GM19240 (cell line): ENCODE results near the gene NMU.
"Not testable (repeated sequence)": the region's sequence is repeated elsewhere in the genome, so short reads cannot be mapped to it uniquely, and the experiment has no call there.

Experiments
- DNase-seq: peaks from one replicate; pipeline ENCODE4 v3.0.0; 2011; ENCODE audit warnings: low spot score; ENCODE audit not compliant: insufficient read length

NMU gene, protein sequence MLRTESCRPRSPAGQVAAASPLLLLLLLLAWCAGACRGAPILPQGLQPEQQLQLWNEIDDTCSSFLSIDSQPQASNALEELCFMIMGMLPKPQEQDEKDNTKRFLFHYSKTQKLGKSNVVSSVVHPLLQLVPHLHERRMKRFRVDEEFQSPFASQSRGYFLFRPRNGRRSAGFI

DNA sequence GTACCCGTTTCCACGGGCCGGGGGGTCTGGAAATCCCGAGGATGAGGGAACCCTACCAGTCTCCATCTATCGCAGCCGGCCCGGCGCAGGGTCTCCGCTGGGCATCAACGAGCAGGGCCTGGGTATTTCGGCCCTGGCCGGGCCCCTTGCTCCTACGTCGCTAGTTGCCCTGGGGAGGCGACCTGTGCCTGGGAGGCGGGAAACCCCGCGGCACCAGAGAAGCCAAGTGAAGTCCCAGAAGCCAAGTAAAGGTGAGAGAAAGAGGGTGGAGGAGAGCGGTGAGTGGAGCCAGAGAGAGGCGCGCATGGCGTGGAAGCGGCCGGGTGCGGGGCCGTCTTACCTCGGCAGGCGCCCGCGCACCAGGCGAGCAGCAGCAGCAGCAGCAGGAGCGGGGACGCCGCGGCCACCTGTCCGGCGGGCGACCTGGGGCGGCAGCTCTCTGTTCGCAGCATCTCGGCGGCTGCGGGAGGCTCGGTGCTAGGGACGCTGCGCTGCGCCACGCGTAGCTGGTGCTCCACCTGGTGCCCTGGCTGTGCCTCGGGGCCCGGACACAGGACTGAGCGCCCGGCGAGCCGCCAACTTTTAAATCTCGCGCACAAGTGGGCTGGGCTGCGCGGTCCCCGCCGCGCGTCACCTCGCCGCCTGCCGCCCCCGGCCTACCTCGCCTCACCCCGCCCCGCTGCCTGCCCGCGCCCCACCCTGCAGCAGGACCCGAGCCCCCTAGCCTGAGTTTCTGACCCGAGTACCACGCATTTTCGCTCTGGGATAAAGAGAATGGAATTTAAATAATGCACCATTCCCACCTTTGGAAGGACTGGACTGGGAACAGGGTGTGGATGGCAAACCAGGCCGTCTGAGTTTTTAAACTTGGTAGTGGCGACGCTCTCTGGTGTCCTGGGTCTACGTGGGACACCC, at the start of gene NMU:
Gene NMU, minus strand, starts transcription at position 558 of the 915 bp plus-strand sequence. Its CDS starts 106 bp downstream, at position 452.
- DNase-seq, result no peak

DNA sequence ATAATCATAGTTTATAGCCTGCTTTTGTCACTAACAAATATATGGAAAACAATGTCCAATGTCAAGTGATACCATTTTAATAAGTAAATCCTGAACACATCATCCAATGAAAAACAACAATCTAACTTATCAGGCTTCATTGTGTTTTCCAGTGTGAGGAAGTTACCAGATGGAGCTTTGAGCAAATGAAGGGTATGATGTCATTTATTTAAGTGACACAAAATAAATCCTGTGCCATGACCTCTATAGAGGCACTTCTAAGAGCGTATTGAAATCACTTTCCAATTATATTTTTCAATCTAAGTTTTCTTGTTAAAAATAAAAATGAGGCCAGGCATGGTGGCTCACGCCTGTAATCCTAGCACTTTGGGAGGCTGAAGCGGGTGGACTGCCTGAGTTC, 48.2 kb upstream of the NMU start:
- no peak for DNase-seq

DNA sequence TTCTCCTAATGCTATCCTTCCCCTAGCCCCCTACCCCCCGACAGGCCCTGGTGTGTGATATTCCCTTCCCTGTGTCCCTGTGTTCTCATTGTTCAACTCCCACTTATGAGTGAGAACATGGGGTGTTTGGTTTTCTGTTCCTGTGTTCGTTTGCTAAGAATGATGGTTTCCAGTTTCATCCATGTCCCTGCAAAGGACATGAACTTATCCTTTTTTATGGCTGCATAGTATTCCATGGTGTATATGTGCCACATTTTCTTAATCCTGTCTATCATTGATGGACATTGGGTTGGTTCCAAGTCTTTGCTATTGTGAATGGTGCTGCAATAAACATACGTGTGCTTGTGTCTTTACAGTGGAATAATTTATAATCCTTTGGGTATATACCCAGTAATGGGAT, 46.7 kb upstream of the NMU start:
- DNase-seq, result not testable (repeated sequence)

DNA sequence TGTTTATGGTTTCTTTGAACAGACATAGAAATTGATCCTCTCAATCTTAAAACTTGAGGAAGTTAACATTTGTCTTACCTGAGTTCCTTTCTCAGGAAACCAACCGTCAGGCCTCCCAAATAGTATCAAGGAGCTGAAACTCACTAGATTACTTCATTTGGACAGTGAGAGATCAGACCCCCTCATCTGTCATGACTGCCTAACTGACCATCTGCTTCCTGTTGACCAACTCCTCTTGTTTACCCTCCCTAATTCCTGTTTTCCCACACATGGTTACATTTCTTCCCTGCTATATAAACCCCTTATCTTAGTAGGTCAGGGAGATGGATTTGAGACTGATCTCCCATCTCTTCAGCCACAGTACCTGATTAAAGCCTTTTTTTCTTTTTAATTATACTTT, 46.2 kb upstream of the NMU start:
- DNase-seq, result no peak

DNA sequence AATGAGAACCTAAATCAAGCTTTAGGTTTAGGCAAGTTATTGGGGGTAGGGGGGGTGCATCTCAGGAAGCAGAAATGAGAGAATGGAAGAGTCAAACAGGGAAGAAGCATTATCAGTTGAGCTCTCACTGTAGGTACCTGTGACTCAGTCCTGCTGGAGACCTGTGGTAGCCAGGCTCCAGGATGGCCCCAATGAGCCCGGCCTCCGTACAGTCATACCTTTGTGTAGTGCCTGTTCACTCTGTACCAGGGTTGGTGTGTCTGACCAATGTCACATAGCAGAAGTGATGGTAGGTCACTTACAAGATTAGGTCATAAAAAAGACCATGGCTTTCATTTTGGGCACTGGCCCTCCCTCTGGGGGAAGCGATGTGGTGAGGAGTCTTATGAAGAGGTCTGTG, 45.3 kb upstream of the NMU start:
- no peak for DNase-seq

DNA sequence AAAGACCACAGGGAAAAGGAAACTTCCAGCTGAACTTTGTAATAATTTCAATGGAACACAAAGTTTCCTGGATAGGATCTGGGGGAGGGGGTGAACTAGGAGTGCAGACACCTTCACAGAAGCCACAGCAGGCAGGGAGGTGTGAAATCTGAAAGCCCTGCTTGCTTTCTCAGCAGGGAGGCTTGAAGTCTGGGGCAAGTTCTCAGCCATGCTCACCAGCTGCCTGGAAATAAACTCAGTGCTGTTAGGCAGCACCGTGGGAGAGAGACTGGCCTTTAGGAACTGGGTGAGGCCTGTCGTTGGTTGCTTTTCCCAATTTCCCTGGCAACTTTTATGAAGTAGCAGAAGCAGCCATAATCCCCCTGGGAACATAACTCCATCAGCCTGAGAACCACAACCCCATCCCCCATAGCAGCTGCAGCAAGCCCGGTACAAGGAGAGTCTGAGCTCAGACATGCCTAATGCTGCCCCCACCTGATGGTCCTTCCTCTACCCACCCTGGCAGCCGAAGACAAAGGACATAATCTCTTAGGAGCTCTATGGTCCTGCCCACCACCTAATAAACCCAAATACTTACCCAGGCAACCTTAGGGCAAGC, 39.2 kb upstream of the NMU start:
- DNase-seq, result no peak

DNA sequence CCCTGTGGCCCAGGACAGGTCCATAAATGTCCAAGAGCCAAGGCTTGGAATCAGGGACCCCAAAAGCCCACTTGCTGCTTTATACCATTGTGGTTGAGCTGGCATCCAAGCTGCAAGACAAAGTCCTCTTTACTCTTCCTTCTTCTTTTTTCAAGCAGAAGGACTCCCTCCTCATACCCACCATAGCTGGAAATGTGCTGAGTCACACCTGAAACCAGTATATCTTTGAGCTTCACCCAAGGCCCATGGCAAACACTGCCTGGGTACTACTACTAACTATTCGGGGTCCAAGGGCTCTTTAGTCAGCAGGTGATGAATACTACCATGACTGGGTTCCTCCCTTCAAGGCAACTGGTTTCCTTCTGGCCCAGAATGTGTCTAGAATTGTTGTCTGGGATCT, 37.3 kb upstream of the NMU start:
- no peak for DNase-seq

DNA sequence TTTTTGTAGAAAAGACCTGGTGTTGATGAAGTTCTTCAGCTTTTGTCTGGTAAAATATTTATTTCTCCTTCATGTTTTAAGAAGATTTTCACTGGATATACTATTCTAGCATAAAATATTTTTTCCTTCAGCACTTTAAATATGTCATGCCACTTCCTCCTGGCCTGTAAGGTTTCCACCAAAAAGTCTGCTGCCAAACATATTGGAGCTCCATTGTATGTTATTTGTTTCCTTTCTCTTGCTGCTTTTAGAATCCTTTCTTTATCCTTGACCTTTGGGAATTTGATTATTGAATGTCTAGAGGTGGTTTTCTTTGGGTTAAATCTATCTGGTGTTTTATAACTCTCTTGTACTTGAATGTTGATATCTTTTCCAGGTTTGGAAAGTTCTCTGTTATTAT, 35.6 kb upstream of the NMU start:
- no peak for DNase-seq

DNA sequence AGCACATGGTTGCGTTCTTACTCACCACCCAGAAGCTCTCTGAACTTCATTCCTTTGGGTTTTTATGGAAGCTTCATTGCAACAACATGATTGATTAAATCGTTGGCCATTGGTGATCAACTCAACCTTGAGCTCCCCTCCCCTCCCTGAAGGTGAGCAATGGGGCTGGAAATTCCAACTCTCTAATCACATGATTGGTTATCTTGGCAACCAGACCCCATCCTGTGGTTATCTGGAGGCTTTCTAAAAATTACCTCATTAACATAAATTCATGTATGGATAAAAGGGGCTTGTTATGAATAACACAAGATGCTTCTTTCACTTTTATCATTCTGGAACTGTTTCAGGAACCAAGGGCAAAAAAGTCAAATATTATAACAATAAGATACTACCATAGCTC, 34.6 kb upstream of the NMU start:
- no peak for DNase-seq

DNA sequence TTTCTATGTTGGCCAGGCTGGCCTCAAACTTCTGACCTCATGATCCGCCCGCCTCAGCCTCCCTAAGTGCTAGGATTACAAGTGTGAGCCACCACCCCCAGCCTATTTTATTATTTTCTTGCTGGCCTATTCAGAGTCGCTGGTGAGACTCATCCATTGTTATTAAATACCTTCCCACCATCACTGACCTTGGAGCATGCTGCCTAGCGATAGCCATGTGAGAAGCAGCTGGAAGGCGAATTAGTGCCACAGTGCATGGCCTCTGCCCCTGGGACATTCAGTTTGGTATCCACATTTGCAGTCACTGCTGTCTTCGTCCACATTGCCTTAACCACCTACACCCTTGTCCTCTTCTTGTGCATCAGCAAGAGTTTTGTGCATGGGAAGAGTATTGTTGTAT, 32.4 kb upstream of the NMU start:
- DNase-seq, result no peak

DNA sequence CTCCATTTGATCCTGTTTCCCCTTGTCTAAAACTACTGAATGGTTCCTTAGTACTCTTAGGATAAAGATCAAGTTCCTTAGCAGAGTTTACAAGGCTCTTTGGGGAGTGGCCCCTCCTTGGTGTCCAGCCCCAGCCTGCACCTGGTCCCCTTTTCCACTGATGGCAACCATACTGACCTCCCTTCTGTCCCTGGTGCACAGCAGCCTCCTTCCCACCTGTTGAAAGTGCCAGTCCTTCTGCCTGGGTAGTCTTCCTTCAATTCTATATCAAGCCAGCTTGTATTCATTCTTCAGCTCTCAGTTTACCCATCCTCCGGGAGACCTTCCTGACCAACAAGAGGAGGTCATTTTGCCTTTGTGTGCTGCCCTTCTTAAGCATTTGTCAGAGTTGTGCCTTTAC, 30.4 kb upstream of the NMU start:
- DNase-seq, result no peak

DNA sequence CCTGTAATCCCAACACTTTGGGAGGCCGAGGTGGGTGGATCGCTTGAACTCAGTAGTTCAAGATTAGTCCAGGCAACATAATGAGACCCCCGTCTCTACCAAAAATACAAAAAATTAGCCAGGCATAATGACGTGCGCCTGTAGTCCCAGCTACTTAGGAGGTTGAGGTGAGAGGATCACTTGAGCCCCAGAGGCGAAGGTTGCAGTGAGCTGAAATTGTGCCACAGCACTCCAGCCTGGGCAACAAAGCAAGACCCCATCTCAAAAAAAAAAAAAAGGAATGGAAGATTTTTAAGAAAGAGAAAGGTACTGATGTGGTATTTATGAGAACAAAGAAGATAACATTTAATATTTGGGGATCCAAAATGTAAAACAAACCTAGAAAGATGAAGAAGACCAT, 27.0 kb upstream of the NMU start:
- DNase-seq, result no peak

DNA sequence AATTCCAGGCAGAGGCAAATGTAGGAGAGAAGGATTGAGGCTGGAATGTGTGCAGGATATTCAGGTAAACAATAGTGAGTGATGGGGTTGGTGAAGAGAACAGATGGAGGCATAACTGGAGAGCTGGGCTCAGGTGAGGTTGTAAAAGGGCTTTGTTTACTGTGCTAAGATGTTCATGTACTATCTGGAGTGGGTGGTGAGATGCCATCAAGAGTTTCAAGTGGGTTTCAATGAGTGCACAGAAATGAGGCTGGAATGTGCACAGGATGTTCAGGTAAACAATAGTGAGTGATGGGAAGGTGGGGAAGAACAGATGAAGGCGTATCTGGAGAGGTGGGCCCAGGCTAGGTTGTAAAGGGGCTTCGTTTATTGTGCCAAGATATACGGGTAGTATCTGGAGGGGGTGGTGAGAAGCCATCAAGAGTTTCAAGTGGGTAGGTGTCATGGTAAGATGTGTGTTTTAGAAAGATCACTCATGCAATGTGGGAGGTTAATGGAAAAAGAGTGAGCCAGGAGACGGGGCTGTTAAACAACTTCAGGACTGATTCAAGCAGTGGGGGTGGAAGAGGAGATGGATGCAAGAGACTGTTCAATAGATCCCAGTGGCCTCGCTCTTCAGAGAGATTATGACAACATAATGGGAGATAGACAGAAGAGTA, 25.4 kb upstream of the NMU start:
- DNase-seq, result no peak

DNA sequence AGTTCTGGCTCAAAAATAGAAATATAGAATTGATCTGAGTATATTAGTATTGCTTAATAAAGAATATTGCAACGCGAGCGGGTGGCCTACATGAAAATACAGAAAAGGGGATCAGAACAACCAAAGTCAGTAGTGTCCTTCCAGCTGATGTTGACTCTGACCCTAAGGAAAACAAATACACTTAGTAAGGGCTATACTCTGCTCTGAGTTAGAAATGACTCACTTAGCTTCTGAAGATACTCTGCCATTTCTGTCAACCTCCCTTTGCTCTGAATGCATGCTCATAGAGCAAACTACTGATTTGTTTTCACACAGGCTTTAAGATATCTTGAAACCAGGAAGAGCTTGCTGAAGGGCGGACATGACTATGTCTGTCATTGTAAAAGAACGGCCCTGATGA, 22.6 kb upstream of the NMU start:
- no peak for DNase-seq

DNA sequence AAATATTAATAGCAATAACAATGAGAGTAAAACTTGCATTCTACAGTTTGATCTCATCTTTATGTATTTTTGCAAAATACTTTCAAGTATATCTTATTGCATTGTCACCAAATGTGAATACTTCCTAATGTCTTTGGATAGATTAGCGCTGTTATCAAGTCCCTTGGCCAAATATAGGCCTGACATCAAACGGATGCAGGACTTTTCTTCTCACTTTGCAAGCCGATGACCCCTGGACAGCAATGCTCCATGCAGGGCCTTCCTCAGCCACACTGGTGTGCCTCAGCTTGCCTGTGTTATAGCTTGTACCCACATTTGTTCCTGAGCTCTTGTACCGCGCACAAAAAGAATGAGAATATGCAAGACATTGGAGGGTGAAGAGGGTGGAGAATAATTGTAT, 18.0 kb upstream of the NMU start:
- no peak for DNase-seq

DNA sequence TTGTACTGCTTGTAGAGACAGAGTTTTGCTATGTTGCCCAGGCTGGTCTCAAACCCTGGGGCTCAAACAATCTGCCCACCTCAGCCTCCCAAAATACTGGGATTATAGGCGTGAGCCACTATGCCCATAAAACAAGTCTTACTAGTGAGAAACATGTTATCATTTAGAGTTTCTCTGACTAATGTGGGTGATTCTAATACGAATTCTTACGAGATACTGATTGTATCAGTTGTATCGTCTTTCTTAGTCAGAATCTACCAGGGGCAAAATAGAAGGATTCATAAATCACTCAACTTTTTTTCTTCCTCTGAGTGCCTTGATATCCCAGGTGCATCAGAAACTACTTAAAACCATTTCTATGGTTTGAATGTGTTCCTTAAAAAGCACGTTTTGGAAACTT, 14.4 kb upstream of the NMU start:
- no peak for DNase-seq

DNA sequence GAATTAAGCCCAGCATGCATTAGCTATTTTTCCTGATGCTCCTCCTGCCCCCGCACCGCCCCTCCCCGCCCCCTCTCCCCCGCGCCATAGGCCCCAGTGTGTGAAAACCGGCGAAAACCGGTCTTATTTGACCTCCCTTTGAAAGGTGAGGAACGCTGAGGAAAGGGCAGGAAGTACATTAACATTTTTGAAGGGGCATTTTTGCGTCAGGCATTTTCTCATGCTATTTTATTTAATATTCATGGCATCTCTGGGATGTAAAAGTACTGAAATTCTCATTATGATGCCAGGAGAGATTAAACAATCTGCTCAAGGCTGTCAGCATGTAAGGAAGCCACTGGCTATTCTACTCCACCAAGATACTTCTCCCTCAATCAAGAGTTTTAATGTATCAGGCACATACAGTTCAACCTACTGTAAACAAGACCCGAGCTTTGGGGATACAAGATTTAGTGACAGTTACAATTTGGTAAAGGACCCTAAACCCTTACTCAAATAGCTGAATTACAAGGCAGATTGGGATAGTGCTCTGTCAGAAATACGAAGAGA, 1.2 kb upstream of the NMU start:
- DNase-seq, result no peak

DNA sequence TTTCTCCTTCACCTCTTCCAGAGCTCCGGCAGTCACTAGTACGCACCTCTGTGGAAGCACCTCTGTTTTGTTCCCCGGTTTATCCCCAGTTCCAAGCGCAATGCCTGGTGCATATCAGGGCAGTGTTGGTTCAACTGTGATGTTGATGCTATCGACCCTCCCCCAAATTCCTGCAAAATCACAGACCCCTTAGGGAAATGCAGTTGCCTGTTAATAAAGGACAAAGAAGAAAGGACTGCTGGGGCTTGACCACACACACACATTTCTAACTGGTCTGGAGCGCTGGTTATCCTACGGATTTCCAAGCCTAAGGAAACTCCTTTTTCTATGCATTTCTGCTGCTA, 530 bp upstream of the NMU start:
- no peak for DNase-seq

DNA sequence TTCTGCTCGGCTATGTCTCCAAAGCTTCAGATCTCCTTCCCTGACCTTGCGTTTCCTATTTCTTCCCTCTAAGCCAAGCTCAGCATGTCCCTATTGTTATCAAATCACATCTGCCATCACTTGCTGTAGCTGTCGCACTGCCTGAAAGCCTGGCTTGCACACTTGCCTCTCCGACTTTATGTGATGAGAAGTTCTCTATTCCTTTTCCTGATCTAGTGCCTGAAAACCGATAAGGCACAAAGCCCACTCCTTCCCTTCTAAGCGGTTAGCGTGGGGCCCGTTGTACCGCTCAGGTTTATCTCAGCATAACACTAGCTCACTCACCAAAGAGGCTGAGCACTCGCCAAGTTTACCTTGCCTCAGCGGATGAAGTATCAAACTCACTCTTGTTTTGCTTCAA, 816 bp downstream of the NMU start:
- DNase-seq, result no peak

DNA sequence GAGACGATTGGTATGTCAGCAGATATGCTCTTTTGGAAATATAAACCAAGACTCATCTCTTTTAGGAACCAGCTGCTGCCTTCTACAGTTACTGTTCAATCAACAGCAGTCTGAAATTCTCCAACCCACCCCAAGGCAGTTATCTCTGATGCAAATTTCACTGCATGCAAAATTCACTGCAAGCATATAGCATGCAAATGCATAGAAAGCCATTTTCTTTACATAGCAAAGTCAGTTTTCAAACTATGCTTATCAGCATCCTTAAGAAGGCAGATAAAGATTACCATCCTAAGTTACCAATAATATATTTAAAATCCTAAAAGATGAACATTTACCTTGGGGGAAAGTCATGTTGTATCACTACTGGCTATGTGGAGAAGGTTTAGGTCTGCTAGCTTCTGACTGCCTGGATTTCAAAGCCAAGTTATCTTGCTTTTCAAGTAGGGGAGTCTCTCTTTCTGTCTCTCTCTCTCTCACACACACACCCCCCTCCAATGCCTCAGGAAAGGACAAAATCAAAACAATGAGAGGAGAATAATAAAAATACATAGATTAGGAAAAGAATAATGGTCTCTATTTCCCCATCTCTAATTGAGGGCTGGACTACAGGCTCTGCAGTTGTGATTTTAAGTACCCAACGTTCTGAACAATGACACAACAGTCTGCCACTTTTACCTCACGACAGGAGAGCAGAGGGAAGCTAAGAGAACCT, 1.5 kb downstream of the NMU start:
- DNase-seq, result no peak

DNA sequence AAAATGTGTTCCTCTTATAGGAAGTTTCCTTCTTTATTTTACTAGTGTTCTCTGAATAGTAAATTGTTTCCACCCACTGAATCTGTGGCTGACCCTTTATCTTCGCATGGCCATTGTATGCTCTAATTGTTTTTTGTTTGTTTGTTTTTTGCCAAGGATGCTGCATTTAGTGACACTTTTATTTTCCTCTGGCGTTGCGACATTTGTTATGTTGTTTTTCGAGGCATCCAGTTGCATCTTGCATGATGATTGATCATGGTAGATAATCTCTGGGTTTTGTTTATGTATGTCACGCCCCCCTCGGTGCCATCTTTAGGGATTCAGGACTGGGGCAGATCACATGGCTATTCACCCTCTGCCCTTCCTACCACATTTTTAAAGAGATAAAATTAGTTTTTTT, 2.2 kb downstream of the NMU start:
- no peak for DNase-seq
